Measurements from ENCODE around the gene MLANA. TPM values are rescaled to one million over a fixed set of nuclear protein-coding genes. Genes with fewer than 3 reads are reported as not detected.
A peak's percentile ranks its signal among the peaks of the same experiment; 100 is the strongest.

The MLANA gene, protein sequence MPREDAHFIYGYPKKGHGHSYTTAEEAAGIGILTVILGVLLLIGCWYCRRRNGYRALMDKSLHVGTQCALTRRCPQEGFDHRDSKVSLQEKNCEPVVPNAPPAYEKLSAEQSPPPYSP
- total RNA-seq (not detected), polyA plus RNA-seq (not detected)
- long read RNA-seq, donor 1: 0 reads
- long read RNA-seq, donor 2: 0 reads
- long read RNA-seq, donor 3: 0 reads

DNA sequence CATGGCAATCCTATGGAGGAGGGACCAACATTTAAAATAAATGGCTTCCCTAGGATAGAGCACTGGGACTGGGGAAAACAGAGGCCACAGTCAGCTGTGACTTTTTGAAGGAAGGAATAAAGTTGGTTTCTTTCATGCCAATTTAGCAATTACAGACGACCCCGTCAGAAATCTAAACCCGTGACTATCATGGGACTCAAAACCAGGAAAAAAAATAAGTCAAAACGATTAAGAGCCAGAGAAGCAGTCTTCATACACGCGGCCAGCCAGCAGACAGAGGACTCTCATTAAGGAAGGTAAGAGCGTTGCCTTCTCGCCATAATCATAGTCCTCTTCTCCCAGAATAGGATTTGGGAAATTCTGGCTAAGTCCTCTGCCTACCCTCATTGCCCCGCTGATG is at the start of gene MLANA:
TSS of gene MLANA (plus strand) at position 249 of the 400 bp plus-strand sequence. CDS start 1,586 bp downstream, outside the sequence.
- WGBS, 4 donors: 91 to 95% (median 92%) methylated on average over 9 of the region's 9 CpGs
- peaks cover 0 to 3% (median 0%) of the 10 kb centered on the region in 12 donors for H3K4me1 ChIP-seq
- no peak for DNase-seq
- no peaks in the 10 kb centered on the region for H3K27me3 ChIP-seq
- intact Hi-C loops (cut with DNase I): no loop called here
- H3K9me3 ChIP-seq: no peaks in the 10 kb centered on the region
- H3K36me3 ChIP-seq: no peaks in the 10 kb centered on the region
- H3K4me3 ChIP-seq: no peak within 1 kb of the TSS
- TF ChIP-seq POLR2A (IDR thresholded peaks at IDR 0.05) (no peak), CTCF (IDR thresholded peaks at IDR 0.05) (no peak)
- ATAC-seq: no peak
- H3K27ac ChIP-seq: no peak within 1 kb of the TSS

GRCh38 chr9:5841771-5842573 is 48.7 kb upstream of the MLANA start:
- Histone ChIP-seq H3K36me3 (no peaks in the 10 kb centered on the region), H3K27ac (no peak overlapping the region), H3K9me3 (no peaks in the 10 kb centered on the region), H3K4me1 (peaks cover 0 to 32% (median 0%) of the 10 kb centered on the region in 12 donors), H3K27me3 (no peaks in the 10 kb centered on the region), H3K4me3 (no peak overlapping the region)
- DNase-seq (no peak), ATAC-seq (no peak)
- WGBS, 4 donors: 89 to 94% (median 91%) methylated on average over 12 of the region's 12 CpGs
- TF ChIP-seq POLR2A (IDR thresholded peaks at IDR 0.05) (no peak), CTCF (IDR thresholded peaks at IDR 0.05) (no peak)
- intact Hi-C loops (cut with DNase I): no loop called here

DNA sequence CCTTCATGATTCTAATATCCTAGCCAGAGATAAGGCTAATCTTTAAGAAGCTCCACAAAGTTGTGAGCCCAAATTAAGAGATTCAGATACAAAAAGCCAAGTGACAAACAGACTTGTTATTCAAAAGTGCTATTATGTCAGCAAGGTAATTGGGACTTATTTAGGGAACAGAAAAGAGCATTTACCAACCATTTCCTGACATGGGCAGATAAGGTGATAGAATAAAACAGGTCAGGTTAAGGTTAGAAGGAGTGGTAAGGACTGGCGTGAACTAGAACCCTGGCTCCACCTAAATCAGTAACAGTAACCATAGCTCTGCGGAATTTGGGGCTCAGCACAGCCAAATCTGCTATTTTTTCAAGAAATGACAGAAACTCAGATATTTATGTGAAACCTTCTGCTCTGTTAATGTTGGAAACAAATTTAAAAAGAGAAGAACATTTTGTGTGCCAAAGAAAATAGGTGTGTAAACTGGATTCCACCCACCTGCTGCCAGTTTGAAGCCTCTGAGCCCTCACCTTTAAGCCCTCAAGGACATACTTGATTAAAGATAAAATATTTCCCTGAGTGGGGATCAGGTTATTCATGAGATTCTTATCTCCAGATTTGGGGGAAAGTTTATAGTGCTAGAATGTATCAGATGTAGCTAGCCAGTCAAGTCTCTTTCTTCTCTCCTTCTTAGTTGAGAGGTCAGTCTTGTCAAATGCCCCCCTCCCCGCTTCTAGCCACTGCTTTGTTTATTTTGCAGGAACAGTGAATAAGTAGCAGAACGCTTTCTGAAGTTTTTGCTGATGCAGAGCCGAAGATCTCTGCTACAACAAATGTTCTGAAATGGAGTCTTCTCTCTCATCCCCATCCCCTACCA is 47.5 kb upstream of the MLANA start:
- TF ChIP-seq POLR2A (IDR thresholded peaks at IDR 0.05) (no peak), CTCF (IDR thresholded peaks at IDR 0.05) (no peak)
- Histone ChIP-seq H3K9me3 (no peaks in the 10 kb centered on the region), H3K27me3 (no peaks in the 10 kb centered on the region), H3K4me3 (no peak overlapping the region), H3K36me3 (no peaks in the 10 kb centered on the region), H3K27ac (peak overlapping the region in 2 of 12 donors; percentile 24 to 54), H3K4me1 (peaks cover 0 to 32% (median 0%) of the 10 kb centered on the region in 12 donors)
- no peak for ATAC-seq
- 75 to 85% (median 81%) methylated on average over 5 of the region's 5 CpGs for WGBS, 4 donors
- intact Hi-C loops (cut with DNase I): no loop called here
- no peak for DNase-seq

Data from heart left ventricle (tissue), 16 donors.